HCEC 1CT (cell line): ENCODE results near the gene PLCL1.

Experiments used
- DNase-seq: peaks from one replicate; pipeline ENCODE4 v3.0.0-alpha.2; 2017

Gene PLCL1

DNA sequence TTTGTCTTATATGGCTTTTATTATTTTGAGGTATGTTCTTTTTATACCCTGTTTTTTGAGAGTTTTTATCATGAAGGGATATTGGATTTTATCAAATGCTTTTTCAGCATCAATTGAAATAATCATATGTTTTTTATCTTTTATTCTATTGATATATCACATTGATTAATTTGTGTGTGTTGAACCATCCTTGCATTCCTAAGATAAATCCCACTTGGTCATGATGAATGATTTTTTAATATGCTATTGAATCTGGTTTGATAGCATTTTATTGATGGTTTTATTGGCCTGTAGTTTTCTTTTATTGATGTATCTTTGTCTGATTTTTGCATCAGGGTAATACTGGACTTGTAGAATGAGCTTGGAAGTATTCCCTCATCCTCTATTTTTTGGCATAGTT lies 160.3 kb downstream of the PLCL1 start:
- DNase-seq: no peak

DNA sequence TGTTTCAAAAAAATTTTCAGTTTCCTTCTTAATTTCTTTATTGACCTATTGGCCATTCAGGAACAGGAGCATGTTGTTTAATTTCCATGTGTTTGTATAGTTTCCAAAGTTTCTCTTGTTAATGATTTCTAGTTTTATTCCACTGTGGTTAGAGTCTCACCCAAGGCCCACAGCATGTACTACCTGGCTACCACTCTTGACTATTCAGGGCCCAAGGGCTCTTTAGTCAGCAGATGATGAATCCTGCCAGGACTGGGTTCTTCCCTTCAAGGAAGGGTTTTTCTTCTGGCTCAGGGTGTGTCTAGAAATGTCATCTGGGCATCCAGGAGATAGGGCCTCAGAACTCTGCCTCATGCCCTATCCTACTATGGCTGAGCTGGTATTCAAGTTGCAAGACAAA lies 161.4 kb downstream of the PLCL1 start:
- DNase-seq: no peak

DNA sequence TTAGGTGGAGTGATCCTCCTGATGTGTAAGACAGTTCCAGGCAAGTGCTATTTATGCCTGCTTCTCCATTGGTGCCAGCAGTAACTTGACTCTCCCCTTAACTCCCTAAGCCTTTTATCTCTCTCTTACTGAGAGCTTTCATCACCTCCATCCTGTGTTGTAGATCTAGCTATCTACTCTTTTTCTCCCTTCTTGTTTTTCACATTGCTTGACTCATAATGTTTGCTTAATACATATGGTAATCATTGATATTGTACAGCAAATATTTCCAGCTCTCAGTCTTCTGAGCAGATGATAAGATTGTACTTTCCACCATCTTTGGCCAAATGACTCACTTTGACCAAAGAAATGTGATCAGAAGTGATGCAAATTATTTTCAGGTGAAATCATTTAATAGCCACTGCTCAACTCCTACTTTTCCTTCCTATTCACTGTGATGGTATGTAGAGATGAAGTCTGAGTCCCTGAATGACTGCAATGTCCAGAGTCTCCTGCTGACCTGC lies 165.0 kb downstream of the PLCL1 start:
- DNase-seq: no peak

GRCh38 chr2:197972061-197972460 lies 167.7 kb downstream of the PLCL1 start:
- DNase-seq: peak; percentile 33

DNA sequence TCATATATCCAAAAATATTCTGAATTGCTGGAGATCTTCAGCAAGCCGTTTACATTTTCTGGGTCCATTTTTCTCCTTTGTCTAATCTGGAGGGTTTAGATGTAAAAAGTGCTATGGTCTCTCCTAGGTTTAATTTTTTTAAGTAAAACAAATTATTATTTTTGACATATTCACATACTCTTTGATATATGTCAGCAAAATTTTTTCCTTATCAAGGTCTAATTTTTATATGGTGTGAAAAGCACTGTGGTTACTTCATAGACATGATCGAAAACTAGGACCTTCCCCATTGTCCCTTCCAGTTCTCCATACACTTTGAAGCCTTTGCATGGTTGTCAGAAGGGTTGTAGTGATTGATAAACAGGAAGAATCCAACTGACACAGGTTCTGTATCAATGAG lies 168.2 kb downstream of the PLCL1 start:
- DNase-seq: no peak

GRCh38 chr2:197973772-197974171 lies 169.4 kb downstream of the PLCL1 start:
- no peak for DNase-seq

GRCh38 chr2:197975931-197976519 lies 171.6 kb downstream of the PLCL1 start:
- no peak for DNase-seq

- DNase-seq: no peak
These were observed 174.6 kb downstream of the PLCL1 start for GRCh38 chr2:197978971-197979370.

GRCh38 chr2:197982565-197982964 lies 178.2 kb downstream of the PLCL1 start:
- DNase-seq: no peak

DNA sequence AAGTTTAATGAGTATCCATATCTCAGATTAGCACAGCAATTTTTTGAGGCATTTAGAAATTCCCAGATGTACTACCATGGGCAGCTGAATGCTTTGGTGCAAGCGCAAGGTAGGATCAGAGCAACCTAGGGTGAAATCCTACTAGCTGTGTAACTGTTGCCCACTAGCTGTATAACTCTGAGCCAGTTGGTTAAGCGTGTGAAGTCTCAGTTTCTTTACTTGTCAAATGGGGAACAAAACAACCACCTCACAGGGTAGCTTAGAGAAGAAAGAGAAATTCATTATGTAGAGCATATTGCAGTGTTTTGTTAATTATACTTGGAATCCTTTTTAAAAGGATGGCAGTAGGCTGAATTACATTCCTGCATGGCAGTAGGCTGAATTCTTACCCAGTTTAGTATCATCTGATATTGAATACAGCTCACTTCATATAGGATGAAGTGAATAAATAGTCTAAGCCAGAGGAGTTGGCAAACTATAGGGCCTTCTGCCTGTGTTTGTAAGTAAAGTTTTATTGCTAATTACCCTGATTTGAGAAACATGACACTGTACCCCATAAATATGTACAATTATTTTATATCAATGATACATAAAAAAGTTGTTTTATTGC lies 180.7 kb downstream of the PLCL1 start:
- no peak for DNase-seq

- DNase-seq: no peak
These were observed 182.6 kb downstream of the PLCL1 start for GRCh38 chr2:197986977-197987376.

GRCh38 chr2:197990356-197990755 lies 186.0 kb downstream of the PLCL1 start:
- DNase-seq: no peak

- no peak for DNase-seq
These were observed 188.2 kb downstream of the PLCL1 start for GRCh38 chr2:197992482-197993133.

- DNase-seq: no peak
These were observed 189.0 kb downstream of the PLCL1 start for GRCh38 chr2:197993363-197993762.

GRCh38 chr2:197993830-197994229 lies 189.4 kb downstream of the PLCL1 start:
- no peak for DNase-seq

GRCh38 chr2:197994751-197995150 lies 190.4 kb downstream of the PLCL1 start:
- no peak for DNase-seq

- DNase-seq: no peak
These were observed 192.2 kb downstream of the PLCL1 start for GRCh38 chr2:197996583-197996982.

DNA sequence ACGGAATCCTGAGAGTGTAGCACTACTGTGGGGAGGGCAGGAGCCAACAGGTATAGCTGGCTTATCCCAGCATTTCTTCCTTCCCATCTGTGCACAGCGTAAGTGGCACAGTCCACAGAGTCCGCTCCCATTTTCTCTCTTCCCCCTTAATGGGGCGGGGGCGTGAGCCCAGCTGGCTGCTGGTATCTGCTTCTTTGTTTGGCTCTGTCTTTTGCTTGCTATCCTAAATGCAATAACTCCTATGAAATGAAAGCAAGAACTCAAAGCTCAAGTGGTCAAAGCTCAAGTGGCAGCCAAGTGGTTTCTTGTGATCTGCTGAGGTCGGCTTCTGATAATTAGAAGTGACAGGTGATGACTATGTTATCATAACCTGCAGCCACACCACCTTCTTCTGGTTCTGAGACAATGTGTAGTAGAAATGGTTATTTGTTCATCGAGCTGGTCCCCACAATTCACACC lies 192.7 kb downstream of the PLCL1 start:
- DNase-seq: no peak

- no peak for DNase-seq
These were observed 194.3 kb downstream of the PLCL1 start for GRCh38 chr2:197998702-197999101.

- no peak for DNase-seq
These were observed 196.0 kb downstream of the PLCL1 start for GRCh38 chr2:198000417-198000816.

DNA sequence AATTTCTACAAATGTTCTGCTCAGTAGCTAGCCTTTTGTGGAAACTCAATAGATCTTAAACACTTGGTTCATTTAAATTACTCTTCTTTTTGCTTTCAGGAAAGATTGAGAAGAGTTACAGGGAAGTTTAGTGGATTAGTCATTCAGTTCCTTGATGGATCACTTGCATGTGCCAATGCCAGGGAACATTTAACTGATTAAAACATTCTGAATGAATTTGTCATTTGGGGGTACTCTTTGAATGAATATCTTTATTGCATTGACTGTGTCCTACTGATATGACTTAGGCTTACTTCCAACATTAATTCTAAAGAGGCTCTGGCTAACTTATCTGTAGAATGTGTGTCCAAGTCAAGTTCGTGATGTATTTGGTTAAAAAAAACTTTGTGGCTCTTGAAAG lies 199.8 kb downstream of the PLCL1 start:
- no peak for DNase-seq

DNA sequence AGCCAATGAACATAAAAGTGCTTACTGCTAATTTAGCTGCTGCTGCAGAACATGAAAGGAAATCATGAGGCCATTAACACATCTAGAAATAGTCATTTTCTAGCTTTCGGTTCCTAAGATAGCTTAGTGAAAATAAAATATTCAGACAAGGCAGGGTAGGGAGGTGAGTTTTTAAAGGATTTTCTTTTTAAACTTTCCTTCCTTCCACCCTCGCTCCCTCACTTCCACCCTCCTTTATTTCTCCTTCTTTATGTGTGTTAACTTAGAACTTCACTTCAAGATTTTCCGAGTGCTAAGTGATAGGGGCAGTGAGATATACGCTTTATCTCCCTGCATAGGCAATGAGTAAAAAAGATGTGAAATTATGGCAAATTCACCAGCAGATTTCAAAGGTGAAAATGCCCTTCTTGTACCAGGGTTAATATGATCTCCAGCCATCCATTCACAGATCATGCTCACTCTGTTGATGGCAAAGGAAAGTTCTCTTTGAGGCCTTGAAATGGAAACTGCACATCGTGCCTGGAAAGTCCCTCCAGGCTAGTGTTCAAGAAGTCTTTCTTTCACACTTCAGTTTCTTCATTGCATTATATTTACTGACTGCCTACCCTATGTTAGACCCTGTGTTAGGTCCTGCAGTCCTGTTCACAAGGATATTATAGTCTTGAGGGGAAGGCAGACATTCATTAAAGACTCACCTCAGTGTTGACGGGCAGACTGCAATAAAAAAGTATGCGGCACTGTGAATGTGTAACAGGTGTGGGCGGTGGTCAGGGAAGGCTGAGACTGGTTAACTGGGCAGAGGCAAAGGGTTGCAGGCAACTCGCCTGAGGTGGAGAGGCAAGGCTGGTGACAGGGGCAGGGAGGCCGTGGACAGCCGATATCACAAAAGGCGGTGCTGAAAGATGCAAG lies 200.8 kb downstream of the PLCL1 start:
- no peak for DNase-seq

- no peak for DNase-seq
These were observed 202.3 kb downstream of the PLCL1 start for GRCh38 chr2:198006733-198007132.
